IMR-90 (cell line): ENCODE measurements around the gene MDM1. TPM values are rescaled to one million over a fixed set of nuclear protein-coding genes. Genes with fewer than 3 reads are reported as not detected.

ENCODE experiments used
- ATAC-seq: fragments of 200-7000 bp; cut with Tn5 transposase; 2 replicates; pipeline ENCODE4 v1.9.1; 2020; ENCODE audit warnings: low read depth, mild to moderate bottlenecking, moderate library complexity
- BruUV-seq: library from RNA; stranded (reverse); fragments of 400-500 nt; replicated peaks from 2 replicates; lab custom pipeline; 2021; lab: Mats Ljungman, UMichigan
- CTCF ChIA-PET: fragments of 300-600 bp; formaldehyde crosslinking; extraction: SDS; loops from one replicate; lab custom pipeline; 2021; ENCODE audit warnings: antibody characterized with exemption; lab: Yijun Ruan, JAX
- POLR2A ChIA-PET: fragments of 300-600 bp; sonication (Branson Sonifier 250); formaldehyde crosslinking; loops from one replicate; lab custom pipeline; 2022; ENCODE audit warnings: antibody characterized with exemption; ENCODE audit not compliant: unreplicated experiment; lab: Charles Lee
- DNase-seq: peaks from one replicate; pipeline ENCODE4 v3.0.0; 2013
- H2AFZ ChIP-seq: replicated peaks from 2 replicates; pipeline ENCODE3; 2013; ENCODE audit warnings: low read length, mild to moderate bottlenecking; ENCODE audit not compliant: poor library complexity
- H2AK5ac ChIP-seq: 2 replicates; pipeline ENCODE4 v1.6.1; 2013; ENCODE audit warnings: low read depth, low read length, inconsistent platforms
- H2AK9ac ChIP-seq: replicated peaks from 2 replicates; pipeline ENCODE3; 2013; ENCODE audit warnings: mild to moderate bottlenecking, low read depth, low read length, moderate library complexity; ENCODE audit not compliant: poor library complexity
- H2BK120ac ChIP-seq: 2 replicates; pipeline ENCODE4 v1.6.1; 2013; ENCODE audit warnings: low read depth, low read length, inconsistent platforms
- H2BK15ac ChIP-seq: 3 replicates; pipeline ENCODE4 v1.6.1; 2013; ENCODE audit warnings: low read depth, low read length, inconsistent platforms
- H2BK20ac ChIP-seq: 2 replicates; pipeline ENCODE4 v1.6.1; 2013; ENCODE audit warnings: low read depth, mild to moderate bottlenecking, inconsistent platforms, low read length, moderate library complexity
- H2BK5ac ChIP-seq: 2 replicates; pipeline ENCODE4 v1.6.1; 2013; ENCODE audit warnings: mild to moderate bottlenecking, low read depth, low read length, inconsistent platforms; ENCODE audit not compliant: poor library complexity, severe bottlenecking
- H3K14ac ChIP-seq: replicated peaks from 2 replicates; pipeline ENCODE4 v1.6.1; 2013; ENCODE audit warnings: low read depth, low read length, inconsistent platforms
- H3K18ac ChIP-seq: 2 replicates; pipeline ENCODE4 v1.6.1; 2013; ENCODE audit warnings: low read depth, low read length, control low read depth
- H3K23ac ChIP-seq: 2 replicates; pipeline ENCODE4 v1.6.1; 2013; ENCODE audit warnings: low read depth, low read length, inconsistent platforms
- H3K27ac ChIP-seq: 2 replicates; pipeline ENCODE4 v1.5.1; 2013; ENCODE audit warnings: mild to moderate bottlenecking, control low read depth, low read length; ENCODE audit not compliant: insufficient read depth
- H3K27me3 ChIP-seq: 2 replicates; pipeline ENCODE4 v1.6.1; 2013; ENCODE audit warnings: low read length; ENCODE audit not compliant: control insufficient read depth, insufficient read depth
- H3K36me3 ChIP-seq: 2 replicates; pipeline ENCODE4 v1.6.1; 2013; ENCODE audit warnings: low read length, mixed read lengths; ENCODE audit not compliant: control insufficient read depth, insufficient read depth
- H3K4ac ChIP-seq: 2 replicates; pipeline ENCODE4 v1.6.1; 2013; ENCODE audit warnings: low read depth, low read length, inconsistent platforms
- H3K4me1 ChIP-seq: 2 replicates; pipeline ENCODE4 v1.6.1; 2013; ENCODE audit warnings: low read length, mixed read lengths; ENCODE audit not compliant: control insufficient read depth, insufficient read depth
- H3K4me2 ChIP-seq: 2 replicates; pipeline ENCODE4 v1.6.1; 2013; ENCODE audit warnings: low read depth, mild to moderate bottlenecking, control low read depth, low read length, moderate library complexity
- H3K4me3 ChIP-seq: 2 replicates; pipeline ENCODE4 v1.5.1; 2013; ENCODE audit warnings: low read depth, mild to moderate bottlenecking, control low read depth, low read length, moderate library complexity; ENCODE audit not compliant: insufficient read depth
- H3K56ac ChIP-seq: 2 replicates; pipeline ENCODE4 v1.6.1; 2013; ENCODE audit warnings: low read length, inconsistent platforms; ENCODE audit not compliant: insufficient read depth; ENCODE audit errors: extremely low read depth
- H3K79me1 ChIP-seq, 2 experiments: 2 replicates each; pipeline ENCODE4 v1.6.1; 2013; ENCODE audit warnings: low read length in 2 of 2, inconsistent platforms in 1 of 2, low read depth in 1 of 2
- H3K9ac ChIP-seq: 2 replicates; pipeline ENCODE4 v1.6.1; 2013; ENCODE audit warnings: low read depth, low read length, control low read depth
- H3K9me1 ChIP-seq: 2 replicates; pipeline ENCODE4 v1.6.1; 2013; ENCODE audit warnings: low read length, inconsistent platforms; ENCODE audit not compliant: insufficient read depth
- H3K9me3 ChIP-seq: 2 replicates; pipeline ENCODE4 v1.6.1; 2013; ENCODE audit warnings: low read length; ENCODE audit not compliant: control insufficient read depth, insufficient read depth
- H4K20me1 ChIP-seq: 2 replicates; pipeline ENCODE4 v1.6.1; 2013; ENCODE audit warnings: low read length, inconsistent platforms; ENCODE audit not compliant: insufficient read depth
- H4K5ac ChIP-seq: 2 replicates; pipeline ENCODE4 v1.6.1; 2013; ENCODE audit warnings: mild to moderate bottlenecking, low read depth, low read length, control low read depth
- H4K8ac ChIP-seq, 2 experiments: 2 replicates each; pipeline ENCODE4 v1.6.1; 2013; ENCODE audit warnings: low read depth in 2 of 2, low read length in 2 of 2, control low read depth in 1 of 2, inconsistent platforms in 1 of 2
- H4K91ac ChIP-seq: 2 replicates; pipeline ENCODE4 v1.6.1; 2013; ENCODE audit warnings: low read depth, low read length, inconsistent platforms; ENCODE audit not compliant: insufficient read depth
- CHD1 ChIP-seq: IDR thresholded peaks from 2 replicates; pipeline ENCODE4 v1.6.1; 2012; ENCODE audit warnings: low read depth, low read length, improper control_type of control experiment
- CTCF ChIP-seq: conservative IDR thresholded peaks from 2 replicates; pipeline ENCODE4 v1.5.1; 2012; ENCODE audit warnings: mild to moderate bottlenecking, low read depth, low read length, improper control_type of control experiment
- ELK1 ChIP-seq: fragments of 150-350 bp; IDR thresholded peaks from 2 replicates; pipeline ENCODE4 v1.6.1; 2016; ENCODE audit warnings: low read depth, mild to moderate bottlenecking, low read length, moderate library complexity, borderline replicate concordance
- FOS ChIP-seq: fragments of 150-350 bp; IDR thresholded peaks from 2 replicates; pipeline ENCODE4 v1.6.1; 2016; ENCODE audit warnings: low read depth, low read length
- MAFK ChIP-seq: IDR thresholded peaks from 2 replicates; pipeline ENCODE4 v1.6.1; 2012; ENCODE audit warnings: low read depth, low read length, improper control_type of control experiment
- NFE2L2 ChIP-seq: fragments of 150-350 bp; IDR thresholded peaks from 2 replicates; pipeline ENCODE4 v1.6.1; 2016; ENCODE audit warnings: low read depth, mild to moderate bottlenecking, low read length
- POLR2A ChIP-seq: IDR thresholded peaks from 2 replicates; pipeline ENCODE4 v1.6.1; 2012; ENCODE audit warnings: mild to moderate bottlenecking, low read depth, low read length
- RAD21 ChIP-seq: IDR thresholded peaks from 2 replicates; pipeline ENCODE4 v1.6.1; 2012; ENCODE audit warnings: low read length, improper control_type of control experiment
- RCOR1 ChIP-seq: IDR thresholded peaks from 2 replicates; pipeline ENCODE4 v1.6.1; 2012; ENCODE audit warnings: mild to moderate bottlenecking, low read length, improper control_type of control experiment; ENCODE audit not compliant: insufficient replicate concordance
- RFX5 ChIP-seq: IDR thresholded peaks from 2 replicates; pipeline ENCODE4 v1.8.0; 2012; ENCODE audit warnings: low read depth, mild to moderate bottlenecking, low read length, moderate library complexity
- SMC3 ChIP-seq: fragments of 150-350 bp; IDR thresholded peaks from 2 replicates; pipeline ENCODE4 v1.6.1; 2016; ENCODE audit warnings: low read depth, mild to moderate bottlenecking, antibody characterized with exemption, low read length, moderate library complexity
- WGBS, 2 experiments: methylation state at CpG; one replicate each; pipeline versions ENCODE4 v1.1.5 to v1.1.7; 2013; ENCODE audit warnings: missing lambda C conversion rate in 2 of 2; ENCODE audit not compliant: insufficient read length in 1 of 2; ENCODE audit errors: extremely low coverage in 2 of 2; 5-methylcytosine and 5-hydroxymethylcytosine counted together
- dilution Hi-C: fragments of 300-500 bp; cut with HindIII; formaldehyde crosslinking; loops from one replicate; pipeline ENCODE4 v1.14.3; 2018; ENCODE audit warnings: low sequenced_read_pairs; ENCODE audit not compliant: unreplicated experiment
- in situ Hi-C: fragments of 300-500 bp; cut with MboI; formaldehyde crosslinking; loops from 3 replicates; pipeline ENCODE4 v1.14.3; 2019; ENCODE audit warnings: low sequenced_read_pairs, inconsistent platforms, mixed read lengths
- intact Hi-C: fragments of 100-400 bp; cut with micrococcal nuclease; formaldehyde crosslinking; loops from 2 replicates; pipeline ENCODE4 v1.10.0; 2022
- polyA plus RNA-seq, 3 experiments: library from polyadenylated mRNA; depleted of rRNA; stranded (reverse); fragments of >200 nt; gene quantifications; 2 replicates each; pipeline ENCODE4 v1.2.3, GENCODE V29; 2012; ENCODE audit warnings: low replicate concordance in 1 of 3
- total RNA-seq: library from RNA; depleted of rRNA; stranded (reverse); fragments of >200 nt; gene quantifications from 2 replicates; pipeline ENCODE4 v1.2.3, GENCODE V29; 2012

Gene MDM1
- total and polyA plus RNA-seq, 2 of the 4 experiments (the other 2 are of a cell fraction) = 5.6 to 5.7 TPM

- no peak overlapping the region for H2BK5ac ChIP-seq
- H4K91ac ChIP-seq = no peak overlapping the region
- DNase-seq = peak; percentile 59
- no peak overlapping the region for H2AK5ac ChIP-seq
- H3K9me3 ChIP-seq = no peaks in the 10 kb centered on the region
- 0 out of 2 replicates have a peak, but pooled peaks have one; percentile 27 for ATAC-seq
- no peak overlapping the region for H2BK15ac ChIP-seq
- intact Hi-C loops (no loop called here), in situ Hi-C loops (no loop called here), dilution Hi-C loops (loop anchor here (25.0 kb wide), 1 partner anchor 92 kb away; no protein-coding TSS in a partner anchor)
- no peak overlapping the region for H3K27ac ChIP-seq
- no peak overlapping the region for H3K4me2 ChIP-seq
- H3K14ac ChIP-seq = no peak overlapping the region
- H4K20me1 ChIP-seq = no peaks in the 10 kb centered on the region
- 0 out of 4 replicates have a peak, but pooled peaks cover 0 to 3% of the 10 kb centered on the region in 2 experiments for H3K79me1 ChIP-seq
- H3K9ac ChIP-seq = no peak overlapping the region
- H3K23ac ChIP-seq = peak overlapping the region; percentile 65; the same call in 1 of the 2 replicates
- no peak for TF ChIP-seq CTCF
- no peak for TF ChIP-seq RAD21
- no peak for TF ChIP-seq RCOR1
- TF ChIP-seq NFE2L2 = no peak
- TF ChIP-seq ELK1 = no peak
- no peak for TF ChIP-seq CHD1
- no peak for TF ChIP-seq POLR2A
- TF ChIP-seq MAFK = no peak
- no peak for TF ChIP-seq FOS
- TF ChIP-seq SMC3 = no peak
- TF ChIP-seq RFX5 = no peak
- H4K8ac ChIP-seq = peak overlapping the region in 1 of 2 experiments; percentile 47; a peak in 1 of 4 replicates
- H3K27me3 ChIP-seq = no peaks in the 10 kb centered on the region
- H2AFZ ChIP-seq = no peak overlapping the region
- BruUV-seq = no TSS peak
- no peak overlapping the region for H2BK120ac ChIP-seq
- H3K4me3 ChIP-seq = no peak overlapping the region
- H3K4me1 ChIP-seq = peaks cover under 1% of the 10 kb centered on the region; the same call in 1 of the 2 replicates
- H4K5ac ChIP-seq = no peak overlapping the region
- ChIA-PET CTCF (no interaction called here), POLR2A (no interaction called here)
- no peak overlapping the region for H3K18ac ChIP-seq
- H3K36me3 ChIP-seq = peaks cover 5% of the 10 kb centered on the region; the same call in 1 of the 2 replicates
- H2BK20ac ChIP-seq = no peak overlapping the region
- peaks cover 5% of the 10 kb centered on the region for H3K9me1 ChIP-seq
- WGBS, 2 experiments = no CpG with 5 or more reads among the region's 3 CpGs
- H3K56ac ChIP-seq = no peak overlapping the region
- peak overlapping the region; percentile 58 for H2AK9ac ChIP-seq
- H3K4ac ChIP-seq = no peak overlapping the region
These were observed 27.5 kb downstream of the MDM1 start for GRCh38 chr12:68304626-68305025.
